Activated CD8-positive, alpha-beta memory T cell treated with anti-CD3 and anti-CD28 coated beads, Interleukin-2, amount 50 U/mL, for 24 hours (primary cell): Measurements from ENCODE around the gene NPLOC4.

Experiments
- DNase-seq: peaks from one replicate; pipeline ENCODE4 v3.0.0-alpha.2; 2020; ENCODE audit errors: extremely low read depth

NPLOC4 gene

DNA sequence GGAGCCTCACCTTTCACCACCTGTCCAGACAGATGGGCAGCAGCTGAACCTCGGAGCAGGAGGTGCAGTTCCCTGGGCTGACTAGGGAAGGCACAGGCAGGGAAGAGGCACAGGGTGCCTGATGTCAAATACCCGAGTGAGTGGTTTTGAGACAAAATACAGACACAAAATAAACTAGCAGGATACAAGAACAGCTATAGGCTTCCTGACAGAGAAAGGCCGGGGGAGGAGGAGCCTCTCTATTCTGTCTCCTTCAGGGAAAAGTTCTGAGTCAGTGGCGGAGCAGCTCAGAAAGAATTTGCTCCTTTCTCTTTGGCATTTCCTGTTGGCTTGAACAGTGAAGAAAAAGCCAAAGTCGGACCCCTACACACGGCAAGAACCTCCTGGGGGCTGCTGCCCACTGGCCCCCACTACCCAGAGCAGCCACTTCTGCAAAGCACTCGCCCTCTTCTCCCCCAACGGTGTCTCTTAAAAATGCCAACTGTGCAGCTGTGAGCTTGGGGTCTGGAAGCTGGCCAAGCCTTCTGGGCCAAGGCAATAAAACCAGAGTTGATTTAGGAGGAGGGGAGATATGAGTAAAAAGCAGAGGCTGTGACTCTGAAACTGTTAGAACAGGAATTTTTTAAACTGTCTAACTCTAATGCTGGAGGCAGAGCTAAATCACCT is 70.3 kb downstream of the NPLOC4 start:
- DNase-seq = no peak

DNA sequence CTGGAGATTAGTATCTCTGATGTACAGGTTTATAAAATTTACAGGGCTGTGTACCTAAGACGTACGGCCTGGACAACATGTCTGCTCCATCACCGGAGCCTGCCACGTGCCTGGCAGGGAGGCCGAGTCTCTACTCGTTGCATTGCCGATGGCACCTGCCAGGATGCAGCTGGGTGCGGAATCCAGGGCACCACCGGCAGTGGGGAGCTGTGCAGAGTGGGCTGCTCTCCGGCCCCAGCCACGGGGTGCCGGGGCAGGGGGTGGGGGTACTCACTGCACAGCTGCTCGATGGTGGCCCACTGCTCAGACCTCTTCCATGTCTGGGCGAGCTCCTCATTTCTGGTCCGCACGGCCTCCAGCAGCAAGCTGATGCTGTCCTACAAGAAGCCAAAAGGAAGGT is 71.7 kb downstream of the NPLOC4 start:
- DNase-seq = no peak

DNA sequence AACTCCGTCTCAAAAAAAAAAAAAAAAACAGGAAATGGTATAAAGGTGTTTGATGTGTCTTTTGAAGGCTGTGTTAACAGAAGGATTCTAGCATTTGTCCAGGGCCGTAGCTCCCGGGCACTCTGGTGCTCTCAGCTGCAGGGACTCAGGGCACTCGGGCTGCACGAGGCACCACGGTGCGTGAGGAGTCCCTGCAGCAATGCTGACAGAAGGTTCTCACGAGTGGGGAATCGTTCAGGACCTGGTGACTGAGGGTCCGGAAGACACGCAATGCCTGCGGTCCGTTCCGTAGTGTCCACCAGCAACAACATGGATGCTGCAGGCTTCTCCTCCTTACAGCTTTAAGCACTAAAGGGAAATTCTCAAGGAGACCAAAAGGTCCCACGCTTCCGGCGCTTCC is 72.1 kb downstream of the NPLOC4 start:
- DNase-seq = no peak

DNA sequence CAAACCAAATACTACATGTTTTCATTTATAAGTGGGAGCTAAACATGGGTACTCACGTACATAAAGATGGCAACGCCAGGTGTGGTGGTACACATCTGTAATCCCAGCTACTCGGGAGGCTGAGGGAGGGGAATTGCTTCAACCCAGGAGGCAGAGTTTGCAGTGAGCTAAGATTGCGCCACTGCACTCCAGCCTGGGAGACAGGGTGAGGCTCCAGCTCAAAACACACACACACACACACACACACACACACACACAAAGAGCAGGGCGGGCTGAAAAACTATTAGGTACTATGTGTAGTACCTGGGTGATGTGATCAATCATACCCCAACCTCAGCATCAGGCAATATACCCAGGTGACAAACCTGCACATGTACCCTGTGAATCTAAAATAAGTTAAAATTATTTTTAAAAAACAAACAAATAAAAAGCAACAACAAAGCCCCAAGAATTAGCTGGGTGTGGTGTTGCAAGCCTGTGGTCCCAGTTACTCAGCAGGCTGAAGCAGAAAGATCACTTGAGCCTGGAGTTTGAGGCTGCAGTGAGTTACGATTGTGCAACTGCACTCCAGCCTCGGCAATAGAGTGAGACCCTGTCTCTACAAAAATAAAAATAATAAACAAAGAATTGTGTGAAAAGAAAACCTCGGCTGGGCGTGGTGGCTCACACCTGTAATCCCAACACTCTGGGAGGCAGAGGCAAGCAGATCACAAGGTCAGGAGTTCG is 72.9 kb downstream of the NPLOC4 start:
- no peak for DNase-seq

DNA sequence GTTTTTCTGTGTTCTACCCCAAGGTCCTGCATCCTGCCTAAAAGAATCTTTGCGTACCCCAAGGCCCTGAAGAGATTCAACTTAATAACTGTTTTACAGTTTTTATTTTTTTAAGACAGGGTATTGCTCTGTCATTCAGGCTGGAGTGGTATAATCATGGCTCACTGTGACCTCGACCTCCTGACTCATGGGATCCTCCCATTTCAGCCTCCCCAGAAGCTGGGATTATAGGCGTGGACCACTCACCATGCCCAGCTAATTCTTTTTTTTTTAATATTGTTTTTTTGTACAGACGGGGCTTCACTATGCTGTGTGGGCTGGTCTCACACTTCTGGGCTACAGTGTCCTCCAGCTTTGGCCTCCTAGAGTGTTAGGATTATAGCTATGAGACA is 75.4 kb downstream of the NPLOC4 start:
- no peak for DNase-seq

- DNase-seq = no peak
Observed at GRCh38 chr17:81558941-81559806, 77.7 kb downstream of the NPLOC4 start.

DNA sequence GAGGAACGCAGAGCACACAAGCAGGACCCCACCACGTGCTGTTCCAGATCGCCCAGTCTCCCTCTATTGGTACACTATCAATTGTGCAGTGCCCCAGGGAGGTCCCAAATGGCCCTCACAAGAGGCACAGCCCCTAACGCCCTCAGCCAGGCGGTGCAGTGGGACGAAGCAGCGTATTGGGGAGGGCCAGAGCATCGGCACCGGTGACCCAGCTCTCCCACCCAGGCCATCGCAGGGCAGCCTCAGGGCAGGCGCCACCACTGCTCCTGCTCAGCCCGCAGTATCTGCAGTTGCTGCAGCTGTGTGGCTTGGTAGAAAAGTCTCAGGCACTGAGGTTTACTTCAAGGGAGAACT is 78.8 kb downstream of the NPLOC4 start:
- no peak for DNase-seq

GRCh38 chr17:81557276-81558114 is 79.4 kb downstream of the NPLOC4 start:
- DNase-seq = no peak

- no peak for DNase-seq
Observed at GRCh38 chr17:81556863-81557262, 80.0 kb downstream of the NPLOC4 start.

DNA sequence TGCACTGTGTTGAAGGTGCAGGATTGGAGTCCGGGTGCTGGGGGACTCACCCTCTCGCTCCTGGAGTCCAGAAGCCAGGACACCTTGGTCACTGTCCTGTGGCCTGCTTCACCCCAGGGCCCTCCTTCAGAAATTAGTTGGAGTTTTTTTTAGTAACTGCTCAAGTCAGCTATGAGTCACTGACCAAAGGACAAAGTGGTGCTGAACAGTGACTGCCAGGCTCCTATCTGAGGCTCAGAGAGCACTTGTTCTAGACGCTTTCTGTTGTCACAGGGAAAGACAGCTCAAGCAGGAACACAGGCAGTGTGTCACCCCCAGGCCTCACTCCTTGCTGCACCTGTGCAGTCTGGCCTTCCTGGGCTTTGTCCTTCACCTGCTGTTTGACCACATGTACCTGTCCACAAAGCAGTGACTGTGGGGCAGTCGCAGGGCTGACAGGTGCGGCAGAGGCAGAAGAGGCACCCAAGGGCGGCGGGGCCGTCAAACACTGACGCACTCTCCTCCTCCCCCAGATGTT is 80.7 kb downstream of the NPLOC4 start:
- DNase-seq = no peak

DNA sequence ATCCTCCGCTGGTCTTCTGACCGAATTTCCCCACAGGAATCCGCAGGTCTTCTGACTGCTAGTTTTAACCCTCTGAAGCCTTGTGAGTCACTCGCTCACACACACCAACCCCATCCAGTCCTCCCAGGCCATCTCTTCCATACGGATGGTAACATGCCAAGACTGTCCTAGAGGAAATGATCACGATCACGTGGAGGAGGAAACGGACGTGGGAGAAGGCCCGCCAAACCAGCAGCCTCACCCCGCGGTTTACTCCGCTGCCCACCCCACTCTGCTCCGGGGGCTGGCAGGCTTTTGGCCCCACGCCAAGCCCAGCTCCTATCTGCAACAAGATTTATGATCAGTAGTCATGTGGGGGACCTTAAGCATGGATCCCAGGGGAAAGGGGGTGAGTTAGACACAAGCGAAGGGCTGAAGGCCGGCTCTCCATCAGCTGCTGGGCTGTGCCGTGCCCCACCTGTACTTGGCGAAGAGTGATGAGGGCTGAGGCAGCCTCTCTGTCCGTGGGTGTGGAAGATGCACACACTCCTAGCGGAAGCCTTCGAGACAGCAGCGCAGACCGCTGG is 83.2 kb downstream of the NPLOC4 start:
- no peak for DNase-seq

DNA sequence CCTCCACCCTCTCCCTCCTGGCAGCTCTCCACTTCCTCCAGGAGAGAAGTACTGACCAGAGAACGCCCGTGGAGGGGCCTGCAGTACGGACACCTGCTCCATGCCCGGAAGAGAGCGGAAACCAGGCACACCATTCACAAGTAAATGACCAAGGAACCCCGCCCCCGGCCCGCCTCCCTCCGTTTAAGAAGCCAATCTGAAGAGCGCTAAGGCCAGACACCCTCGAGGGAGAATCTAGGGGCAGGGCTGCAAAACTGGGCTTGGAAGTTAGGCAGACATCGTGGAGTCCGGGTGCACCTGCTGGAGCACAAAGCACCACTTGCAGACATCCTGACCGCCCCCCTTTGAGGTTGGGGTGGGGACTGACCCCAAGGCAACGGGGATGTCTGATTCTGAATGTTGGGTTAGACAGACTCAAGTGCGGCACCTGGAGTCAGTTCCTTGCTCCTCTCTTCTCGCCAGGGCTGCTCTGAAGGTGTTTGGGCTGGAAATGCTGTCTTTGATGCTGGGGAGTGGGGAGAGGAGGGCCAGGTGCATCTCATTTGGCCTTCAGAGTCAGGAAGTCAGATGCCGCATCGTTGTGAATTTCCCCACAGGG is 83.8 kb downstream of the NPLOC4 start:
- peak; percentile 57 for DNase-seq

DNA sequence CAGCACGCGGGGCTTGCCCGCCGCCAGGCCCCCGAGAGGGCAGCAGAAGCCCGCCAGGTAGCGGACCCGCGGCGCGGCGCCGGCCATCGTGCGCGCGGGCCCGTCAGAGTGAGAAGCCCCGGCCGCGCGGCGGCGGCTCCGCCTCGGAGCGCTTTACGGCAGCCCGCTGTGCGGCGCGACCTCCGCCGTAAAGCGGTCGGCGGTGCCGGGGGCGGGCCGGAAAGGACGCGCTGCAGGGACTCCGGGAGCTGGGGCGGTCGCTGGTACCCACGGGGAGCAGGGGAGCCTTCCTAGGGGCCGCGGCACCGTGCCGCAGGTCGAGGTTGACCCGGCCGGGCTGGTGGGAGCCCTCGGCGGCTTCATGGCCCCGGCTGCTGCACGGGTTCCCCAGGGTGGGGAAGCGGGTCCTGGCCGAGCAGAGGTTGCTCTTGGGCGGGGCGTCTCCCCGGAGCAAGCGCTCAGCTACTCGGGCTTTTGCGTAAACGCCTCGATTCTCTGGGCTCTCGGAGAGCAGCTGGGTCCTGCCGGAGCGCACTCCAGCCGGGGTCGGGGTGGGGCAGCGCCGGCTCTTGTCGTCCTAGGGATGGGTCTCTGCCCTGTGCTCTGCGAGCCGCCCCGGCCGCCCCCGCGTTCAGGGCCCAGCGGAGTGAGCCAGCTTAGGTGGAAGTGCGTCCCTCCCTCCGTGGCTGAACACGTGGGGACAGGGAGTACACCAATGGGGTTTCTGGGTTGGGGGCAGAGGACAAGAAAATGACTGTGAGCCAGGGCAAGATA is 84.5 kb downstream of the NPLOC4 start, which contains the start of gene FAAP100:
Gene FAAP100, minus strand, starts transcription at position 110 of the 774 bp plus-strand sequence. Its CDS starts 23 bp downstream, at position 87.
- DNase-seq = peak; percentile 38

DNA sequence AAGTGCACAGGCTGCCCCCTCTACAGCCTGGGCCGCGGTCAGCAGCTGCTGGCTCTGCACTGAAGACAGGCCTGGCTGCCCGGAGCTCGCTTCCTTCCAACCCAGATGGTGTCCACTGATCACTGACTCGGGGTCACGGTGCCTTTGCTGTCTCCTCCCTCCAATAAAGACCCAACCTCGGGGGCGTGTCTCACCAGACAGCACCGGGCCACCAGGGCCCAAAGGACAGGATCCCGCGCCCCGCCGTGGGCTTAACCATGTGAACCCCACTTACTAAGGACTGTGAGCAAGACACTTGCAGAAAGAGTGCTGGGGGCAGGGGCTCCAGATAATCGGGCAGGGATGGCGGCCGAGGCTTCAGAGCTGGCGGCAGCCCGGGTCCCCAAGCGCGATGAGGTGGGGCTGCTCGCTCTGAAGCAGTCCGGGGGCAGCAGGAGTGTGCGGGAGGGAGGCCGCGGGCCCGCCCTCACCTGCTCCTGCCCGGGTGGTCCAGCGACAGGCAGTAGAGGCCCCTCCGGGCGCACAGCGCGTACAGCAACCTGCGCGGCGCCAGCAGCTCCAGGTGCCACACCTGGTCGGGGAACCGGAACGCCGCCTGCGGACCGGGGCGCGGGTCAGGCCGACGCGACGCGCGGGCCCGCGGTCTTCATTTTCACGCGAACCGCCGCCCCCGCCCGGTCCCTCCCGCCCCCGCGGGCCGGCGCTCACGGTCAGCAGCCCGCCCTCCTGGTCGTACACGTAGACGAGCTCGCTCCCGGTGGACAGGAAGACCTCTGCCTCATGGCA is 85.3 kb downstream of the NPLOC4 start:
- DNase-seq = no peak

DNA sequence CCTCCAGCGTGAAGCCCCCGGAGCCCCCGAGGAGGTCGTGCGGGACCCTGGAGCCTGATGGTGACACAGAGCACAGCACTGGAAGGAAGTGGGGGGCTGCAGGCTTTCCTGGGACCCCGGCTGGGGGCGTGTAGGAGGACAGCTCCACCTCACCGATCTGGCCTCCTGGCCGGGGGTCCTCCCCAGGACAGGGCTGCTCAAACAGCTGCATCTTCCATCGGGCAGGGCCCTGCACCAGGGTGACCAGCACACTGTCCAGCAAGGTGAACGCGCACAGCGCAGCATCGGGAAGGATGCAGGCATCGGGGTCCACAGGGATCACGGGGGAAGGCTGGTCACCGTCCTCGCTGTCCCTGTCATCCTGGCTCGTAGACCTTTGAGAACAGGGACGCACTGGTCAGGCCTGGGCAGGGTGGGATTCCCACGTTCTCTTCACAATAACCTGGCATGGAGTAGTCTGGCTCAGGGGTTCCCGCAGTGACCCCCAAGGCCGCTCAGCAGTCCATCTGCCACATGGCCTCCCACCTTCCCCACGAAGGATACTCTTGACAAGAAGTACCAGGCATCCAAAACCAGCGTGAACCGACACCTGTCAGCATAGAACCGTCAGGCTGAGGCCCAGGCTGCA is 86.0 kb downstream of the NPLOC4 start:
- no peak for DNase-seq

GRCh38 chr17:81550285-81550684 is 86.6 kb downstream of the NPLOC4 start:
- DNase-seq = no peak

DNA sequence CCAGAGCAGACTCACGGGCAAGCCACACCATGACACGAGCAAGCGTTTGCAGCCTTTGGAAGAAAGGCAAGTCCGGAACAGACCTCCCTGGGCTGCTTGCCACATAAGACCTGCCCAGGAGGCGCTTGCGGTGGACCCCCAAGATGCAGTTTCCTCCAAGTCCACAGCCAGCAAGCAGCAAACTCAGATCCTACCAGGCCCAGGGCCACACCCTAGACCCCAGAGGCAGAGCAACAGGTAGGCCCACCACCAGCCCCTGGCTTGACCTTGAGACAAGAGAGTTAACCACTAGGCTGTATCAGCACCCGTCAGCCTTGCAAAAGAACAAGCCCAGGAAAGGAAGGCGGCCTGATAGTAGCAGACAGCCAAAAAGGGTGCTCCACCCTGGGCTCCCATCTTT is 87.1 kb downstream of the NPLOC4 start:
- DNase-seq = no peak

DNA sequence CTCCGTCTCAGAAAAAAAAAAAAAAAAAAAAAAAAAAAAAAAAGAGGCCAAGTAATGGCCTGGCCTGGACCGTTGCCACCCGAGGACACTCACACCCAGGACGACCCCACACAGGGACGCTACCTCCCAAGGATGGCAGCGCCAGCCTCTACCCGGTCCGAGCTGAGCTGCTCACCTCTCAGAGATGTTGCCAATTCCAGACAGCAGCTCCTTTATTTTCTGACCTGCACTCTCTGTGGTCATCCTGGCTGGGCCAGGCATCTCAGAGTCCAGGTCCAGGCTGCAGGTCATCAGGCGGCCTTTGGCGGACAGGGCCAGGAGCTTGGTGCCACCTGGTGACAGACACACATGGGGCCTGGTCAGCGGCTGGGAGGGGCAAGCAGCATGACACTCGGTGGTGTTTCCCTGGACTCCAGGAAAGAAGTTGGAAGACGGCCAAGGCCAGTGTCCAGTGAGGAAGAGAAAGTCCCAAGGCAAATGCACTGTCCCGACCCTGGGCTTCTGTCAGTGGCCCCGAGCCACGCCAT is 87.8 kb downstream of the NPLOC4 start:
- DNase-seq = no peak
